Activated T-cell treated with anti-CD3 and anti-CD28 coated beads for 1 hour (primary cell): ENCODE results near the gene EFCAB13.
"Not testable (repeated sequence)": the region's sequence is repeated elsewhere in the genome, so short reads cannot be mapped to it uniquely, and the experiment has no call there.

Source experiments
- DNase-seq: peaks from one replicate; pipeline ENCODE4 v3.0.0-alpha.2; 2020; ENCODE audit warnings: low read depth

The EFCAB13 gene

GRCh38 chr17:47425887-47426635, 102.3 kb downstream of the EFCAB13 start:
- not testable (repeated sequence) for DNase-seq

- no peak for DNase-seq
Measured at GRCh38 chr17:47427985-47428384, 104.2 kb downstream of the EFCAB13 start.

- DNase-seq, result not testable (repeated sequence)
Measured at GRCh38 chr17:47432240-47432639, 108.5 kb downstream of the EFCAB13 start.

GRCh38 chr17:47465165-47465564, 141.4 kb downstream of the EFCAB13 start:
- no peak for DNase-seq

- not testable (repeated sequence) for DNase-seq
Measured at GRCh38 chr17:47466976-47467375, 143.2 kb downstream of the EFCAB13 start.

- no peak for DNase-seq
Measured at GRCh38 chr17:47470836-47471235, 147.1 kb downstream of the EFCAB13 start.

GRCh38 chr17:47472073-47472472, 148.3 kb downstream of the EFCAB13 start:
- not testable (repeated sequence) for DNase-seq
